Caco-2 (cell line): ENCODE data around the gene CES4A. TPM values are rescaled to one million over a fixed set of nuclear protein-coding genes. Genes with fewer than 3 reads are reported as not detected.

ENCODE experiments used
- BruUV-seq: library from RNA; stranded (reverse); fragments of 400-500 nt; replicated peaks from 2 replicates; lab custom pipeline; 2021; lab: Mats Ljungman, UMichigan
- CTCF ChIA-PET: fragments of 300-600 bp; sonication (Branson Sonifier 250); formaldehyde crosslinking; loops from one replicate; lab custom pipeline; 2022; ENCODE audit warnings: antibody characterized with exemption; lab: Charles Lee
- POLR2A ChIA-PET: fragments of 300-600 bp; sonication (Branson Sonifier 250); formaldehyde crosslinking; loops from one replicate; lab custom pipeline; 2022; ENCODE audit warnings: antibody characterized with exemption; lab: Charles Lee
- DNase-seq, 2 experiments: peaks; one replicate each; pipeline versions ENCODE4 v3.0.0 to v3.0.0-alpha.2; 2020 to 2022
- H3K27me3 ChIP-seq: replicated peaks from 2 replicates; pipeline ENCODE4 v1.6.0; 2011; ENCODE audit warnings: low read length; ENCODE audit not compliant: control insufficient read depth, insufficient read depth
- H3K36me3 ChIP-seq: 2 replicates; pipeline ENCODE4 v1.5.1; 2011; ENCODE audit warnings: low read length; ENCODE audit not compliant: control insufficient read depth, insufficient read depth
- H3K4me1 ChIP-seq: fragments of 250-450 bp; sonication (Bioruptor Pico); 2 replicates; pipeline ENCODE4 v1.5.1; 2020; ENCODE audit warnings: mild to moderate bottlenecking
- H3K4me3 ChIP-seq: 2 replicates; pipeline ENCODE4 v1.5.1; 2011; ENCODE audit warnings: low read depth, mild to moderate bottlenecking, control low read depth, low read length
- H3K9me3 ChIP-seq: fragments of 250-450 bp; sonication (Bioruptor Pico); 2 replicates; pipeline ENCODE4 v1.5.1; 2020; ENCODE audit warnings: mild to moderate bottlenecking, moderate library complexity
- H3K27ac Mint-ChIP-seq: one replicate; pipeline ENCODE4 v1.8.0; 2022; ENCODE audit warnings: mixed read lengths; ENCODE audit not compliant: unreplicated experiment
- H3K27me3 Mint-ChIP-seq: one replicate; pipeline ENCODE4 v1.8.0; 2022; ENCODE audit warnings: mixed read lengths; ENCODE audit not compliant: insufficient read depth, unreplicated experiment
- H3K36me3 Mint-ChIP-seq: one replicate; pipeline ENCODE4 v1.8.0; 2022; ENCODE audit warnings: mild to moderate bottlenecking, mixed read lengths; ENCODE audit not compliant: insufficient read depth, unreplicated experiment
- H3K4me1 Mint-ChIP-seq: one replicate; pipeline ENCODE4 v1.8.0; 2022; ENCODE audit warnings: low read depth, mixed read lengths; ENCODE audit not compliant: unreplicated experiment
- H3K4me3 Mint-ChIP-seq: one replicate; pipeline ENCODE4 v1.8.0; 2022; ENCODE audit warnings: mild to moderate bottlenecking, moderate library complexity, mixed read lengths; ENCODE audit not compliant: unreplicated experiment
- H3K9me3 Mint-ChIP-seq: one replicate; pipeline ENCODE4 v1.8.0; 2022; ENCODE audit warnings: mixed read lengths; ENCODE audit not compliant: unreplicated experiment
- CTCF ChIP-seq, 2 experiments: fragments of 200-600 bp in 1 of 2; IDR thresholded peaks; 1 replicate in 1 of 2; 2 replicates in 1 of 2; pipeline versions ENCODE4 v1.5.1 to v1.8.0; 2011 to 2022; ENCODE audit warnings: antibody characterized with exemption in 1 of 2, control low read depth in 1 of 2, inconsistent platforms in 1 of 2, low read depth in 1 of 2, low read length in 1 of 2, mild to moderate bottlenecking in 1 of 2, moderate library complexity in 1 of 2; ENCODE audit not compliant: insufficient read depth in 1 of 2, severe bottlenecking in 1 of 2, unreplicated experiment in 1 of 2
- intact Hi-C: fragments of 100-400 bp; cut with micrococcal nuclease; formaldehyde crosslinking; loops from one replicate; pipeline ENCODE4 v1.10.0; 2022; ENCODE audit not compliant: unreplicated experiment
- total RNA-seq: library from RNA; stranded (reverse); gene quantifications from 2 replicates; pipeline ENCODE4 v1.2.3, GENCODE V29; 2022

CES4A gene
- total RNA-seq, 1 experiment from 2014 or later = not detected

GRCh38 chr16:67030221-67030962, 42.0 kb downstream of the CES4A start:
- peaks cover 13% of the 10 kb centered on the region for H3K4me1 ChIP-seq
- peaks cover 18% of the 10 kb centered on the region for H3K4me1 Mint-ChIP-seq
- TSS peak; percentile 17 for BruUV-seq
- H3K4me3 Mint-ChIP-seq = peak overlapping the region; percentile 80
- H3K9me3 ChIP-seq = no peaks in the 10 kb centered on the region
- intact Hi-C loops = no loop called here
- ChIA-PET CTCF (interaction anchor here (2.0 kb wide), 2 partner anchors 12 to 125 kb away, joined by 5 to 10 read pairs; no protein-coding TSS in a partner anchor), POLR2A (interaction anchor here (3.0 kb wide), 1 partner anchor 12 kb away, joined by 30 read pairs; no protein-coding TSS in a partner anchor)
- peak overlapping the region; percentile 91 for H3K4me3 ChIP-seq
- H3K27ac Mint-ChIP-seq = peak overlapping the region; percentile 90
- TF ChIP-seq CTCF (IDR thresholded peaks at IDR 0.05; ENCODE audit: insufficient read depth in 1 of 2, low read depth in 1 of 2, low read length in 1 of 2, severe bottlenecking in 1 of 2, unreplicated experiment in 1 of 2) = no peak
- no peaks in the 10 kb centered on the region for H3K9me3 Mint-ChIP-seq
- no peaks in the 10 kb centered on the region for H3K27me3 ChIP-seq
- H3K36me3 Mint-ChIP-seq = peaks cover 36% of the 10 kb centered on the region
- no peaks in the 10 kb centered on the region for H3K36me3 ChIP-seq
- H3K27me3 Mint-ChIP-seq = no peaks in the 10 kb centered on the region
- no peak for DNase-seq

- peaks cover 11% of the 10 kb centered on the region for H3K4me1 ChIP-seq
- Mint-ChIP-seq H3K9me3 (no peaks in the 10 kb centered on the region), H3K4me1 (peaks cover 14% of the 10 kb centered on the region), H3K27ac (no peak overlapping the region), H3K27me3 (no peaks in the 10 kb centered on the region), H3K36me3 (peaks cover 51% of the 10 kb centered on the region), H3K4me3 (no peak overlapping the region)
- POLR2A ChIA-PET = interaction anchor here (0.7 kb wide), 1 partner anchor 151 kb away, joined by 5 read pairs; no protein-coding TSS in a partner anchor
- BruUV-seq = no TSS peak
- DNase-seq = no peak
- no peak overlapping the region for H3K4me3 ChIP-seq
- H3K36me3 ChIP-seq = peaks cover 1% of the 10 kb centered on the region; the same call in 1 of the 2 replicates
- intact Hi-C loops = no loop called here
- no peaks in the 10 kb centered on the region for H3K9me3 ChIP-seq
- H3K27me3 ChIP-seq = no peaks in the 10 kb centered on the region
- TF ChIP-seq CTCF (IDR thresholded peaks at IDR 0.05; ENCODE audit: insufficient read depth in 1 of 2, low read depth in 1 of 2, low read length in 1 of 2, severe bottlenecking in 1 of 2, unreplicated experiment in 1 of 2) = no peak
- CTCF ChIA-PET = no interaction called here
Measured at GRCh38 chr16:67034487-67034886, 46.1 kb downstream of the CES4A start.

- TF ChIP-seq CTCF (IDR thresholded peaks at IDR 0.05; ENCODE audit: insufficient read depth in 1 of 2, low read depth in 1 of 2, low read length in 1 of 2, severe bottlenecking in 1 of 2, unreplicated experiment in 1 of 2) = no peak
- intact Hi-C loops = no loop called here
- no TSS peak for BruUV-seq
- CTCF ChIA-PET = no interaction called here
- Histone ChIP-seq H3K4me1 (peaks cover 11% of the 10 kb centered on the region), H3K4me3 (no peak overlapping the region), H3K36me3 (peaks cover 1% of the 10 kb centered on the region; the same call in 1 of the 2 replicates), H3K9me3 (no peaks in the 10 kb centered on the region), H3K27me3 (no peaks in the 10 kb centered on the region)
- Mint-ChIP-seq H3K27me3 (no peaks in the 10 kb centered on the region), H3K36me3 (peaks cover 51% of the 10 kb centered on the region), H3K27ac (no peak overlapping the region), H3K4me1 (peaks cover 10% of the 10 kb centered on the region), H3K9me3 (no peaks in the 10 kb centered on the region), H3K4me3 (no peak overlapping the region)
- POLR2A ChIA-PET = no interaction called here
- DNase-seq = no peak
Measured at GRCh38 chr16:67035364-67035763, 47.0 kb downstream of the CES4A start.
